CD4-positive, CD25-positive, alpha-beta regulatory T cell (primary cell): ENCODE data around the gene P2RY11. TPM values are rescaled to one million over a fixed set of nuclear protein-coding genes. Genes with fewer than 3 reads are reported as not detected.

Source experiments
- ATAC-seq, 2 donors: fragments of 150-1000 bp; cut with Tn5 transposase; one replicate each; pipeline ENCODE4 v1.10.0; 2021; ENCODE audit warnings: low read depth in 2 of 2, moderate number of reproducible peaks in 2 of 2, moderate library complexity in 1 of 2
- DNase-seq, 3 donors: peaks; one replicate each; pipeline versions ENCODE4 v3.0.0 to v3.0.0-alpha.2; 2012 to 2022; ENCODE audit warnings: mixed read lengths in 1 of 3
- H3K27ac ChIP-seq: one replicate; pipeline ENCODE4 v1.7.0; 2013; ENCODE audit warnings: mild to moderate bottlenecking, low read length; ENCODE audit not compliant: insufficient read depth, poor library complexity, severe bottlenecking
- H3K27me3 ChIP-seq: one replicate; pipeline ENCODE4 v1.7.0; 2013; ENCODE audit warnings: low read length; ENCODE audit not compliant: control insufficient read depth, insufficient read depth
- H3K36me3 ChIP-seq: one replicate; pipeline ENCODE4 v1.7.0; 2013; ENCODE audit warnings: mild to moderate bottlenecking, low read length, moderate library complexity; ENCODE audit not compliant: control insufficient read depth, insufficient read depth
- H3K4me1 ChIP-seq: 2 replicates; pipeline ENCODE4 v1.7.0; 2013; ENCODE audit warnings: mild to moderate bottlenecking, low read length; ENCODE audit not compliant: insufficient read depth, control insufficient read depth, poor library complexity, severe bottlenecking
- H3K4me3 ChIP-seq: one replicate; pipeline ENCODE4 v1.7.0; 2013; ENCODE audit warnings: low read depth, mild to moderate bottlenecking, low read length, moderate library complexity
- H3K9me3 ChIP-seq, 2 experiments: 1 replicate in 1 of 2; 2 replicates in 1 of 2; pipeline ENCODE4 v1.7.0; 2013; ENCODE audit warnings: low read length in 2 of 2, mild to moderate bottlenecking in 1 of 2, moderate library complexity in 1 of 2; ENCODE audit not compliant: control insufficient read depth in 2 of 2
- H3K27ac Mint-ChIP-seq, 3 donors: one replicate each; pipeline ENCODE4 v1.8.0; 2020 to 2022; ENCODE audit warnings: mild to moderate bottlenecking in 3 of 3, mixed read lengths in 3 of 3, moderate library complexity in 2 of 3
- H3K27me3 Mint-ChIP-seq: one replicate; pipeline ENCODE4 v1.8.0; 2022; ENCODE audit warnings: mild to moderate bottlenecking, mixed read lengths
- H3K36me3 Mint-ChIP-seq: one replicate; pipeline ENCODE4 v1.8.0; 2020; ENCODE audit warnings: mixed read lengths
- H3K4me1 Mint-ChIP-seq, 4 donors: one replicate each; pipeline ENCODE4 v1.8.0; 2020 to 2022; ENCODE audit warnings: mixed read lengths in 4 of 4, mild to moderate bottlenecking in 1 of 4
- H3K4me3 Mint-ChIP-seq, 4 donors: one replicate each; pipeline ENCODE4 v1.8.0; 2020 to 2022; ENCODE audit warnings: mild to moderate bottlenecking in 4 of 4, mixed read lengths in 4 of 4, moderate library complexity in 3 of 4
- H3K9me3 Mint-ChIP-seq, 7 donors: one replicate each; pipeline ENCODE4 v1.8.0; 2020 to 2022; ENCODE audit warnings: mixed read lengths in 7 of 7, mild to moderate bottlenecking in 3 of 7, moderate library complexity in 2 of 7
- polyA plus RNA-seq, 4 donors: library from polyadenylated mRNA; unstranded; fragments of 300-500 nt; fragmentation: Illumina TruSeq; gene quantifications; one replicate each; pipeline ENCODE4 v1.2.3, GENCODE V29; 2021
- total RNA-seq: library from RNA; stranded (reverse); gene quantifications from one replicate; pipeline ENCODE4 v1.2.3, GENCODE V29; 2022

Gene P2RY11
- total and polyA plus RNA-seq, 5 donors from 2014 or later: 0.64 to 23.0 (median 2.0) TPM

GRCh38 chr19:10095948-10096614 is 15.4 kb upstream of the P2RY11 start:
- no peaks in the 10 kb centered on the region for H3K27me3 ChIP-seq

DNA sequence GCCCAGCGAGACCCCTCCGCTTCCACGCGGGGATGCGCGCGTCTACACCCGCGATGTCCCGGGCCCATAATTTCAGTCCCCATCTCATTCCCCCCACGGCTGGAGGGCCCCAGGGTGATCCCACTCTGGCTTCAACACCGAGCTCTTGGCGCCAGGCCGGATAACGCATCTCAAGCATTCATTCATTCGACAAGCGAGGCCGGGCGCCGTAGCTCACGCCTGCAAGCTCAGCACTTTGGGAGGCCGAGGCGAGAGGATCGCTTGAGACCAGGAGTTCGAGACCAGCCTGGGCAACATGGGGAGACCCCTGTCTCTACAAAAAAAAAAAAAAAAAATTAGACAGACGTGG is 14.9 kb upstream of the P2RY11 start:
- peaks cover 18% of the 10 kb centered on the region for H3K36me3 Mint-ChIP-seq
- H3K4me3 ChIP-seq: no peak overlapping the region
- H3K27ac ChIP-seq: peak overlapping the region; percentile 78
- peaks cover 15% of the 10 kb centered on the region for H3K4me1 ChIP-seq
- H3K27me3 ChIP-seq: no peaks in the 10 kb centered on the region
- H3K27me3 Mint-ChIP-seq: no peaks in the 10 kb centered on the region
- no peak for ATAC-seq
- peaks cover 5 to 44% (median 12%) of the 10 kb centered on the region in 4 donors for H3K4me1 Mint-ChIP-seq
- no peak for DNase-seq
- H3K4me3 Mint-ChIP-seq: peak overlapping the region in 3 of 4 donors; percentile 47 to 75 (median 56)
- H3K9me3 Mint-ChIP-seq: no peaks in the 10 kb centered on the region
- H3K9me3 ChIP-seq: no peaks in the 10 kb centered on the region
- H3K36me3 ChIP-seq: peaks cover 18% of the 10 kb centered on the region
- peak overlapping the region in 1 of 3 donors; percentile 62 for H3K27ac Mint-ChIP-seq

More at GRCh38 chr19:10095948-10096614, 15.4 kb upstream of the P2RY11 start:
- Mint-ChIP-seq H3K4me3 (peak overlapping the region; percentile 32 to 87 (median 73)), H3K36me3 (peaks cover 19% of the 10 kb centered on the region), H3K27ac (peak overlapping the region in 2 of 3 donors; percentile 62 to 67), H3K4me1 (peaks cover 5 to 41% (median 12%) of the 10 kb centered on the region in 4 donors), H3K9me3 (no peaks in the 10 kb centered on the region), H3K27me3 (no peaks in the 10 kb centered on the region)
- DNase-seq: peak; percentile 82 to 93 (median 90)
- ATAC-seq: peak; percentile 84 to 88
- Histone ChIP-seq H3K36me3 (peaks cover 21% of the 10 kb centered on the region), H3K4me1 (peaks cover 15% of the 10 kb centered on the region), H3K9me3 (no peaks in the 10 kb centered on the region), H3K27ac (peak overlapping the region; percentile 78), H3K4me3 (no peak overlapping the region)

GRCh38 chr19:10100163-10100785 is 11.2 kb upstream of the P2RY11 start:
- H3K27ac ChIP-seq: no peak overlapping the region
- Mint-ChIP-seq H3K4me3 (peak overlapping the region in 3 of 4 donors; percentile 5 to 53 (median 52)), H3K4me1 (peaks cover 5 to 63% (median 26%) of the 10 kb centered on the region in 4 donors), H3K27ac (no peak overlapping the region), H3K27me3 (peaks cover 5% of the 10 kb centered on the region), H3K9me3 (peaks cover 0 to 2% (median 0%) of the 10 kb centered on the region in 7 donors), H3K36me3 (no peaks in the 10 kb centered on the region)
- no peak for ATAC-seq
- H3K9me3 ChIP-seq: no peaks in the 10 kb centered on the region
- no peaks in the 10 kb centered on the region for H3K27me3 ChIP-seq
- no peak for DNase-seq
- H3K36me3 ChIP-seq: no peaks in the 10 kb centered on the region
- peaks cover 45% of the 10 kb centered on the region for H3K4me1 ChIP-seq
- H3K4me3 ChIP-seq: no peak overlapping the region

- H3K4me3 ChIP-seq: no peak overlapping the region
- no peaks in the 10 kb centered on the region for H3K9me3 ChIP-seq
- peaks cover 7 to 76% (median 38%) of the 10 kb centered on the region in 4 donors for H3K4me1 Mint-ChIP-seq
- H3K27ac ChIP-seq: peak overlapping the region; percentile 81
- peaks cover 54% of the 10 kb centered on the region for H3K4me1 ChIP-seq
- DNase-seq (no peak), ATAC-seq (no peak)
- peaks cover 3% of the 10 kb centered on the region for H3K36me3 ChIP-seq
- H3K27me3 ChIP-seq: no peaks in the 10 kb centered on the region
- peaks cover 4% of the 10 kb centered on the region for H3K36me3 Mint-ChIP-seq
- peak overlapping the region in 3 of 4 donors; percentile 19 to 56 (median 41) for H3K4me3 Mint-ChIP-seq
- H3K27me3 Mint-ChIP-seq: peaks cover 9% of the 10 kb centered on the region
- peak overlapping the region; percentile 23 to 95 (median 82) for H3K27ac Mint-ChIP-seq
- peaks cover 0 to 2% (median 0%) of the 10 kb centered on the region in 7 donors for H3K9me3 Mint-ChIP-seq
These were observed 8.7 kb upstream of the P2RY11 start for GRCh38 chr19:10102787-10103236.

DNA sequence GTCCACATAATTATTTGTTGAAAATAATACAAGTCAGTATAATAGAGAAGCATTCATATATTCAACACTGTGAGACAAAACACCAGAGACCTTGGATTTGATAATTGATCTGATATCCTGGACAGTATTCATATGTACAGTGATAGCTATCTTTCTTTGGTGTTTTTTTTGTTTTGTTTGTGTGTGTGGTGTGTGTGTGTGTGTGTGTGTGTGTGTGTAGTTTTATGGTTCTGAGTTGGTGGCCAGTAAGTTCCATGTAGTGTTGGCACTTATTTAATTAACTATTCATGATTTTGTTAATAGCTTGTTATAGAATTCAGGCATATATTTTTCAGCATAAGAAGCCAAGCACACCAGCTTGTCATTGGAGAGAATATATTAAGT is 7.4 kb upstream of the P2RY11 start:
- Histone ChIP-seq H3K4me3 (peak overlapping the region; percentile 35), H3K4me1 (peaks cover 59% of the 10 kb centered on the region), H3K36me3 (peaks cover 9% of the 10 kb centered on the region), H3K9me3 (no peaks in the 10 kb centered on the region), H3K27me3 (no peaks in the 10 kb centered on the region), H3K27ac (peak overlapping the region; percentile 94)
- ATAC-seq (no peak), DNase-seq (no peak)
- Mint-ChIP-seq H3K27ac (peak overlapping the region; percentile 87 to 98 (median 94)), H3K9me3 (peaks cover 0 to 2% (median 0%) of the 10 kb centered on the region in 7 donors), H3K27me3 (peaks cover 9% of the 10 kb centered on the region), H3K4me3 (peak overlapping the region; percentile 35 to 85 (median 60)), H3K36me3 (peaks cover 4% of the 10 kb centered on the region), H3K4me1 (peaks cover 7 to 72% (median 33%) of the 10 kb centered on the region in 4 donors)

GRCh38 chr19:10104665-10105508 is 6.6 kb upstream of the P2RY11 start:
- Histone ChIP-seq H3K36me3 (peaks cover 16% of the 10 kb centered on the region), H3K27ac (peak overlapping the region; percentile 94), H3K4me3 (peak overlapping the region; percentile 35), H3K27me3 (no peaks in the 10 kb centered on the region), H3K9me3 (no peaks in the 10 kb centered on the region), H3K4me1 (peaks cover 59% of the 10 kb centered on the region)
- Mint-ChIP-seq H3K9me3 (peaks cover 0 to 2% (median 0%) of the 10 kb centered on the region in 7 donors), H3K4me1 (peaks cover 7 to 69% (median 30%) of the 10 kb centered on the region in 4 donors), H3K36me3 (peaks cover 11% of the 10 kb centered on the region), H3K27ac (peak overlapping the region; percentile 94 to 98 (median 95)), H3K4me3 (peak overlapping the region; percentile 77 to 90 (median 86)), H3K27me3 (peaks cover 9% of the 10 kb centered on the region)
- ATAC-seq (peak; percentile 81 to 84), DNase-seq (peak; percentile 61 to 96 (median 86))

GRCh38 chr19:10105509-10106099 is 5.9 kb upstream of the P2RY11 start:
- H3K27ac Mint-ChIP-seq: peak overlapping the region; percentile 94 to 98 (median 95)
- peaks cover 59% of the 10 kb centered on the region for H3K4me1 ChIP-seq
- H3K36me3 Mint-ChIP-seq: peaks cover 13% of the 10 kb centered on the region
- H3K9me3 Mint-ChIP-seq: peaks cover 0 to 2% (median 0%) of the 10 kb centered on the region in 7 donors
- ATAC-seq (no peak), DNase-seq (peak in 2 of 3 donors; percentile 46 to 55)
- peak overlapping the region; percentile 15 for H3K4me3 ChIP-seq
- peaks cover 9% of the 10 kb centered on the region for H3K27me3 Mint-ChIP-seq
- H3K36me3 ChIP-seq: peaks cover 21% of the 10 kb centered on the region
- H3K4me1 Mint-ChIP-seq: peaks cover 7 to 66% (median 29%) of the 10 kb centered on the region in 4 donors
- peak overlapping the region; percentile 77 to 90 (median 88) for H3K4me3 Mint-ChIP-seq
- no peaks in the 10 kb centered on the region for H3K9me3 ChIP-seq
- H3K27me3 ChIP-seq: no peaks in the 10 kb centered on the region
- H3K27ac ChIP-seq: peak overlapping the region; percentile 94
